Omental fat pad (tissue), 4 donors: ENCODE measurements around the gene KMT2C. TPM values are rescaled to one million over a fixed set of nuclear protein-coding genes. Genes with fewer than 3 reads are reported as not detected.

ENCODE experiments used
- ATAC-seq: fragments of 150-250 bp; one replicate; pipeline ENCODE4 v1.9.1; 2016; ENCODE audit warnings: mild to moderate bottlenecking, moderate library complexity; ENCODE audit not compliant: low FRiP score
- DNase-seq: peaks from one replicate; pipeline ENCODE4 v3.0.0-alpha.2; 2019; ENCODE audit warnings: low spot score
- CTCF ChIP-seq, 3 donors: fragments of 450-650 bp; IDR thresholded peaks; one replicate each; pipeline ENCODE4 v1.5.1; 2016 to 2017; ENCODE audit warnings: antibody characterized with exemption in 3 of 3, mild to moderate bottlenecking in 3 of 3, moderate library complexity in 2 of 3
- total RNA-seq, 4 donors: library from RNA; depleted of rRNA; stranded (reverse); fragments of >200 nt; gene quantifications; one replicate each; pipeline ENCODE4 v1.1.0, GENCODE V29; 2016

Gene KMT2C
- total RNA-seq, 4 donors from 2014 or later: 52.5 to 84.3 (median 59.2) TPM

- DNase-seq (no peak), ATAC-seq (no peak)
- no peak for TF ChIP-seq CTCF (IDR thresholded peaks at IDR 0.05)
Measured at GRCh38 chr7:152122540-152122939, 313.3 kb downstream of the KMT2C start.

GRCh38 chr7:152121432-152121831 is 314.4 kb downstream of the KMT2C start:
- TF ChIP-seq CTCF (IDR thresholded peaks at IDR 0.05): no peak
- ATAC-seq: no peak
- no peak for DNase-seq

GRCh38 chr7:152120776-152121175 is 315.0 kb downstream of the KMT2C start:
- no peak for TF ChIP-seq CTCF (IDR thresholded peaks at IDR 0.05)
- ATAC-seq: no peak
- DNase-seq: no peak

- no peak for TF ChIP-seq CTCF (IDR thresholded peaks at IDR 0.05)
- DNase-seq (no peak), ATAC-seq (no peak)
Measured at GRCh38 chr7:152120210-152120609, 315.6 kb downstream of the KMT2C start.

GRCh38 chr7:152117356-152117755 is 318.4 kb downstream of the KMT2C start:
- ATAC-seq (no peak), DNase-seq (no peak)
- no peak for TF ChIP-seq CTCF (IDR thresholded peaks at IDR 0.05)

- no peak for DNase-seq
- TF ChIP-seq CTCF (IDR thresholded peaks at IDR 0.05): no peak
- no peak for ATAC-seq
Measured at GRCh38 chr7:152115021-152115718, 320.6 kb downstream of the KMT2C start.

- DNase-seq: no peak
- no peak for ATAC-seq
- TF ChIP-seq CTCF (IDR thresholded peaks at IDR 0.05): no peak
Measured at GRCh38 chr7:152112829-152113228, 323.0 kb downstream of the KMT2C start.
